Measurements from ENCODE around the gene GALNT9.

GRCh38 chr12:132338781-132339180 lies 9.4 kb upstream of the GALNT9 start:
- no peak for TF ChIP-seq EP300 (IDR thresholded peaks at IDR 0.05)
- TF ChIP-seq KDM1A (IDR thresholded peaks at IDR 0.05; ENCODE audit: low read depth): no peak
- TF ChIP-seq SMC3 (IDR thresholded peaks at IDR 0.05): no peak
- no peak for TF ChIP-seq TFCP2L1 (CRISPR knock-in tag; IDR thresholded peaks at IDR 0.05)
- no peak for TF ChIP-seq CEBPB (IDR thresholded peaks at IDR 0.05)
- no peak for TF ChIP-seq POLR2AphosphoS2 (conservative IDR thresholded peaks at IDR 0.05; ENCODE audit: low read length)
- TF ChIP-seq CTCF (IDR thresholded peaks at IDR 0.05): no peak
- no peak for TF ChIP-seq POLR2A (IDR thresholded peaks at IDR 0.05; ENCODE audit: low read length)
- no peak for TF ChIP-seq REST (IDR thresholded peaks at IDR 0.05)
- no peak for TF ChIP-seq MAX (IDR thresholded peaks at IDR 0.05)
- TF ChIP-seq ZFP36 (IDR thresholded peaks at IDR 0.05; ENCODE audit: borderline replicate concordance, partially characterized antibody): no peak
- no peak for TF ChIP-seq MAZ (IDR thresholded peaks at IDR 0.05; ENCODE audit: borderline replicate concordance, low read depth, low read length)
- TF ChIP-seq HOXB13 (CRISPR knock-in tag; IDR thresholded peaks at IDR 0.05; ENCODE audit: low read depth): no peak

Measured in A549 (cell line).